ENCODE results near the gene PLCL1.

PLCL1 gene

DNA sequence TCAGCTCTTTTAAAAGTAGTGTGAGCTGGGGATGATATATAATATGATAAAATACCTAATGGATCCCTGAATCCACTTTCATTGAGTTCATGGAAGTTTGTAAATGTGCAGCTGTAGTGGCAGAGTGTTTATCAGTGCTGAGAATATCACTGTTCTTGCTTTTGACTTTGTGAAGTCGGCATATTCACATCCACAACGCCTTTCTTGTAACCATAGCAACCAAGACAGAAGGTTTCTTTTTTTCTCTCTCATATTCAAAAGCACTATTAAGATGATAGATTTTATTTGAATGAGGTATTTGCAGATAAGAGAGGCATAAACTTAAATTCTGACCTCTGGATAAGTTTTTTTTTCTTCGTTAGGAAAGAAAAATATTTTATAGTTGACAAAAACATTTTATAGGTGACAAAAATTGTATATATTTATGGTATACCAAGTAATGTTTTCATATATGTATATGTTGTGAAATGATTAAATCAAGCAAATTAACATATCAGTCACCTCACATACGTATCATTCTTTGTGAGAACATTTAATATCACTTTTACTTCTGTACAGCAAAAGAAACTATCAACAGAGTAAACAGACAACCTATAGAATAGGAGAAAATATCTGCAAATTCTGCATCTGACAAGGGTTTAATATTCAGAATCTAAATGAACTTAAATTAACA, 130.0 kb downstream of the PLCL1 start:
- Histone ChIP-seq H2AFZ (ENCODE audit: low read depth) (no peak overlapping the region), H3K4me2 (no peak overlapping the region), H3K4me1 (ENCODE audit: low read depth, poor library complexity, severe bottlenecking) (peaks cover 18% of the 10 kb centered on the region), H3K27me3 (ENCODE audit: insufficient read depth, low read depth) (no peaks in the 10 kb centered on the region), H3K79me2 (ENCODE audit: insufficient read depth, low read depth) (no peaks in the 10 kb centered on the region), H3K4me3 (IDR thresholded peaks at IDR 0.05; ENCODE audit: insufficient read depth, low read depth, low read length) (no peak overlapping the region), H3K36me3 (ENCODE audit: insufficient read depth) (no peaks in the 10 kb centered on the region), H4K20me1 (ENCODE audit: insufficient read depth) (no peaks in the 10 kb centered on the region), H3K9ac (no peak overlapping the region), H3K27ac (no peak overlapping the region)
- TF ChIP-seq, protein P1, sequence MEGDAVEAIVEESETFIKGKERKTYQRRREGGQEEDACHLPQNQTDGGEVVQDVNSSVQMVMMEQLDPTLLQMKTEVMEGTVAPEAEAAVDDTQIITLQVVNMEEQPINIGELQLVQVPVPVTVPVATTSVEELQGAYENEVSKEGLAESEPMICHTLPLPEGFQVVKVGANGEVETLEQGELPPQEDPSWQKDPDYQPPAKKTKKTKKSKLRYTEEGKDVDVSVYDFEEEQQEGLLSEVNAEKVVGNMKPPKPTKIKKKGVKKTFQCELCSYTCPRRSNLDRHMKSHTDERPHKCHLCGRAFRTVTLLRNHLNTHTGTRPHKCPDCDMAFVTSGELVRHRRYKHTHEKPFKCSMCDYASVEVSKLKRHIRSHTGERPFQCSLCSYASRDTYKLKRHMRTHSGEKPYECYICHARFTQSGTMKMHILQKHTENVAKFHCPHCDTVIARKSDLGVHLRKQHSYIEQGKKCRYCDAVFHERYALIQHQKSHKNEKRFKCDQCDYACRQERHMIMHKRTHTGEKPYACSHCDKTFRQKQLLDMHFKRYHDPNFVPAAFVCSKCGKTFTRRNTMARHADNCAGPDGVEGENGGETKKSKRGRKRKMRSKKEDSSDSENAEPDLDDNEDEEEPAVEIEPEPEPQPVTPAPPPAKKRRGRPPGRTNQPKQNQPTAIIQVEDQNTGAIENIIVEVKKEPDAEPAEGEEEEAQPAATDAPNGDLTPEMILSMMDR (conservative IDR thresholded peaks at IDR 0.05; ENCODE audit: low read depth, low read length): no peak

DNA sequence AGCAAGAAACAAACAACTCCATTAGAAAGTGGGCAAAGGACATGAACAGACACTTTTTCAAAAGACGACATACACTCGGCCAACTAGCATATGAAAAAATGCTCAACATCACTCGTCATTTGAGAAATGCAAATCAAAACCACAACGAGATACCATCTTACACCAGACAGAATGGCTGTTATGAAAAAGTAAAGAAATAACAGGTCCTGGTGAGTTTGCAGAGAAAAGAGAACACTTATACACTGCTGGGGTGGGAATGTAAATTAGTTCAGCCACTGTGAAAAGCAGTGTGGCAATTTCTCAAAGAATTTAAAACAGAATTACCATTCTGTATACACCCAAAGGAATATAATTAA, 130.5 kb downstream of the PLCL1 start:
- H3K27ac ChIP-seq: no peak overlapping the region
- no peak overlapping the region for H3K4me2 ChIP-seq
- no peak overlapping the region for H2AFZ ChIP-seq (ENCODE audit: low read depth)
- no peaks in the 10 kb centered on the region for H4K20me1 ChIP-seq (ENCODE audit: insufficient read depth)
- no peaks in the 10 kb centered on the region for H3K79me2 ChIP-seq (ENCODE audit: insufficient read depth, low read depth)
- TF ChIP-seq, protein P1 (conservative IDR thresholded peaks at IDR 0.05; ENCODE audit: low read depth, low read length): no peak
- no peak overlapping the region for H3K9ac ChIP-seq
- H3K36me3 ChIP-seq (ENCODE audit: insufficient read depth): no peaks in the 10 kb centered on the region
- H3K4me3 ChIP-seq (IDR thresholded peaks at IDR 0.05; ENCODE audit: insufficient read depth, low read depth, low read length): no peak overlapping the region
- H3K27me3 ChIP-seq (ENCODE audit: insufficient read depth, low read depth): no peaks in the 10 kb centered on the region
- H3K4me1 ChIP-seq (ENCODE audit: low read depth, poor library complexity, severe bottlenecking): peaks cover 18% of the 10 kb centered on the region

DNA sequence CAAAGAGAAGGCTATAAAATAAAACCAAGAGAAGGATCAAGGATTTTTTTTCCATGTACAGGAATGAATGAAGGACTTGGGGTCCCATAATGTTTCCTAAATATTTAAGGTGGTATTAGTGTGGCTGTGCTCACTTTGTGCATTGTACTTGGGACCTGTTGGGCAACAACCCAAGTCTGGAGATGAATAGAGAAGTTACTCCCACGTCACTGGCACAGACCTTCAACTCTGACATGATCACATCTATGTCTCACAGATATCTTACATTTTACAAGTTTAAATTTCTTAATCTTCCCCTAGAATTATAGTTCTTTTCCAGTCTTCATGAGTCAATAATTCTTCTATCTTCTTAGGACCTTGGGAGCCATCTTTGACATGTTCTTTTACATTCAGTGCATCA, 133.4 kb downstream of the PLCL1 start:
- H3K4me2 ChIP-seq: no peak overlapping the region
- no peak overlapping the region for H3K27ac ChIP-seq
- no peaks in the 10 kb centered on the region for H3K27me3 ChIP-seq (ENCODE audit: insufficient read depth, low read depth)
- TF ChIP-seq, protein P1 (conservative IDR thresholded peaks at IDR 0.05; ENCODE audit: low read depth, low read length): no peak
- no peak overlapping the region for H3K4me3 ChIP-seq (IDR thresholded peaks at IDR 0.05; ENCODE audit: insufficient read depth, low read depth, low read length)
- no peak overlapping the region for H3K9ac ChIP-seq
- H3K4me1 ChIP-seq (ENCODE audit: low read depth, poor library complexity, severe bottlenecking): peaks cover 7% of the 10 kb centered on the region
- H4K20me1 ChIP-seq (ENCODE audit: insufficient read depth): no peaks in the 10 kb centered on the region
- H2AFZ ChIP-seq (ENCODE audit: low read depth): no peak overlapping the region
- no peaks in the 10 kb centered on the region for H3K36me3 ChIP-seq (ENCODE audit: insufficient read depth)
- no peaks in the 10 kb centered on the region for H3K79me2 ChIP-seq (ENCODE audit: insufficient read depth, low read depth)

DNA sequence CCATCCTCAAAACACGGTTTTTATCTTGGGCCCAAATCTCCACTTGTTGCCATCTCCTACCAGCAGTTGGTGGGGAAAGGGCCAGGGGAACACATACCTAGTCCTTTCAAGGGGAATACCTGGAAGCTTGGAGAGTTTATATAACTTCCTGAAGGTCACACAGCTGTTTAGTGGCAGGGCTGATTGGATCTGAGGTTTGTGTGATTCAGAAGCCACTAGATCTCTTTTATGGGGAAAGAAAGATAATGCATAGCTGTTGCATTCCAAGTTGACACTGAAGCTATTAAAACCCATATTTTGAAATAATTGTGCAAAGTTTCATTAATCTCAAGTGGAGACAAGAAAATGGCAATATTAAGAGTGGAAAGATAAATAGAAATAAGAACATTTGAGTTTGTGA, 134.2 kb downstream of the PLCL1 start:
- TF ChIP-seq, protein P1 (conservative IDR thresholded peaks at IDR 0.05; ENCODE audit: low read depth, low read length): no peak
- no peak overlapping the region for H3K4me2 ChIP-seq
- no peak overlapping the region for H3K4me3 ChIP-seq (IDR thresholded peaks at IDR 0.05; ENCODE audit: insufficient read depth, low read depth, low read length)
- no peak overlapping the region for H2AFZ ChIP-seq (ENCODE audit: low read depth)
- no peak overlapping the region for H3K27ac ChIP-seq
- no peak overlapping the region for H3K9ac ChIP-seq
- no peaks in the 10 kb centered on the region for H3K27me3 ChIP-seq (ENCODE audit: insufficient read depth, low read depth)
- no peaks in the 10 kb centered on the region for H3K4me1 ChIP-seq (ENCODE audit: low read depth, poor library complexity, severe bottlenecking)
- H3K79me2 ChIP-seq (ENCODE audit: insufficient read depth, low read depth): no peaks in the 10 kb centered on the region
- no peaks in the 10 kb centered on the region for H3K36me3 ChIP-seq (ENCODE audit: insufficient read depth)
- no peaks in the 10 kb centered on the region for H4K20me1 ChIP-seq (ENCODE audit: insufficient read depth)

Measured in KMS-11 (cell line).